Measurements from ENCODE around the gene BBS1.

Gene BBS1

DNA sequence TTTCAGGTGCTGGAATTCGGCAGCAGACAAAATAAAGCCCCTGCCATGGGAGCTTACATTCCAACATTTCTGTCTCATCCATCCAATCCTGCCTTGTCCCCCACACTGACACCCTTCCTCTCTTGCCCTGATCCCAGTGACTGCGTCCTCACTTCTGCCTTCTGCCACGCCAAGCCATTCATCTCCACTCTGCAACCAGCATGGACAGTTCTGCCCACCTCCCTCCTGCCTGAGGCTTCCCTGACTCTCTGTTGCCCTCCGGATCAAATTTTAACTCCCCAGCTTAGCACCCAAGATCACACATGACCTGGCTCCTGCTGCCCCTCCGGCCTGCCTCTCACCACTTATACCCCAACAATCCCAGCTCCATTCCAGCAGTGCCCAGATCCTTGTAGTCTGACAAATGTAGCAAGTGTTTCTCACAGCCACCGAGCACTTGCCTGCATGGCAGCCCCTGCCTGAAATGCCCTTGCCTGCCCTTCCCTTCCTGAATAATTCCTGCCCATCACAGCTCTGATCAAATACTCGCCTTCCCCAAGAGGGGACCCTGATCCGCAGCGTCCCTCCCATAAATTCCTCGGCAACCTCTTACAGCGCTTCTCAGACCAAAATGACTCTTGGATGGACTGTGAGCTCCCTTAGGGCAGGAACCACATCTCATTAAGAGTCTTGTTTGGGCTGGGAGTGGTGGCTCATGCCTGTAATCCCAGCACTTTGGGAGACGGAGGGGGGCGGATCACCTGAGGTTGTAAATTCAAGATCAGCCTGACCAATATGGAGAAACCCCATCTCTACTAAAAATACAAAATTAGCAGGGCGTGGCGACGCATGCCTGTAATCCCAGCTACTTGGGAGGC, 38.6 kb downstream of the BBS1 start:
- Histone ChIP-seq H3K27ac (ENCODE audit: low read depth, low read length) (no peak overlapping the region), H3K4me1 (ENCODE audit: control insufficient read depth in 1 of 2, insufficient read depth in 2 of 2, low read length in 2 of 2) (peaks cover 0 to 13% of the 10 kb centered on the region in 2 donors)

DNA sequence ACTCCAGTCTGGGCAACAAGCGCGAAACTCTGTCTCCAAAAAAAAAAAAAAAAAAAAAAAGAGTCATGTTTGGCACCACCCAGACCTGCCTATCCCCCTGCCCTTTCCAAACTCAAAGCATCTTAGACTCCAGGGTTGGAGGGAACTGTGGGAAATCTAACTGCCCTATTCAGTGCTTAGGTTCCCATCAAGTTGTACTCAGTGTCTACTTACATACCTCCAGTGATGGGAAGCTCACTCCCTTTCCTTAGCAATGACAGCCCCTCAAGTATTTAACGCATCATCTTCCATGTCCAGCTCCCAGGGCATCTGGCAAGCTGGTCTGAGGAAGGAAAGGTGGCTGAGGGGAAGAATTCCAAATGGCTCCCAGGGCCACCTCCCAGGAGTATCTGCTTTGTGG, 39.3 kb downstream of the BBS1 start:
- no peak overlapping the region for H3K27ac ChIP-seq (ENCODE audit: low read depth, low read length)
- no peaks in the 10 kb centered on the region for H3K9me3 ChIP-seq (ENCODE audit: control insufficient read depth in 1 of 2, low read length in 2 of 2)
- no peak overlapping the region for H3K4me3 ChIP-seq (ENCODE audit: low read depth in 1 of 2, low read length in 2 of 2)
- peaks cover 0 to 8% of the 10 kb centered on the region in 2 donors for H3K4me1 ChIP-seq (ENCODE audit: control insufficient read depth in 1 of 2, insufficient read depth in 2 of 2, low read length in 2 of 2)
- no peaks in the 10 kb centered on the region for H3K27me3 ChIP-seq (ENCODE audit: control insufficient read depth in 1 of 2, insufficient read depth in 2 of 2, low read length in 2 of 2)
- H3K36me3 ChIP-seq (ENCODE audit: control insufficient read depth in 1 of 2, insufficient read depth in 2 of 2, low read length in 2 of 2): no peaks in the 10 kb centered on the region
- H3K9ac ChIP-seq (ENCODE audit: low read depth in 1 of 2, low read length in 2 of 2): no peak overlapping the region

More for the DNA sequence above, 38.6 kb downstream of the BBS1 start:
- Histone ChIP-seq H3K27me3 (ENCODE audit: control insufficient read depth in 1 of 2, insufficient read depth in 2 of 2, low read length in 2 of 2) (no peaks in the 10 kb centered on the region), H3K9ac (ENCODE audit: low read depth in 1 of 2, low read length in 2 of 2) (no peak overlapping the region), H3K9me3 (ENCODE audit: control insufficient read depth in 1 of 2, low read length in 2 of 2) (no peaks in the 10 kb centered on the region), H3K36me3 (ENCODE audit: control insufficient read depth in 1 of 2, insufficient read depth in 2 of 2, low read length in 2 of 2) (no peaks in the 10 kb centered on the region), H3K4me3 (ENCODE audit: low read depth in 1 of 2, low read length in 2 of 2) (no peak overlapping the region)

DNA sequence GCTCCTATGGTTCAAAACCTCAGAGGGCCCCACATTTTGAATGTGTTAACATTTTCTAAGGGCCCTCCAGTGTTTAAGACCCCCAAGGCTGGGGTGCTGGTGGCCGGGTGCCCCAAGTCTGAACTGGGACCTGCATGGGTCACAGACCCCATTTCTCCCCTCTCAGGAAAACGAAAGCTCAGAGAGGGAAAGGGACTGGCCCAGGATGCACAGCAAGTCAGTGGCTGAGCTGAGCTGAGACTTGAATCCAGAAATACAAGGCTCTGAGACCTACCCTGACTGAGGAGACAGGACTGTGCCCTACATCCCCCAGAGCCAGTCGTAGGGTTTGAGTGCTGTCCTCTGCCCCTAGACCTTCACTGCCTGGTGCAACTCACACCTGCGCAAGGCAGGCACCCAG, 40.5 kb downstream of the BBS1 start:
- Histone ChIP-seq H3K9me3 (ENCODE audit: control insufficient read depth in 1 of 2, low read length in 2 of 2) (no peaks in the 10 kb centered on the region), H3K4me3 (ENCODE audit: low read depth in 1 of 2, low read length in 2 of 2) (no peak overlapping the region), H3K36me3 (ENCODE audit: control insufficient read depth in 1 of 2, insufficient read depth in 2 of 2, low read length in 2 of 2) (no peaks in the 10 kb centered on the region), H3K27me3 (ENCODE audit: control insufficient read depth in 1 of 2, insufficient read depth in 2 of 2, low read length in 2 of 2) (no peaks in the 10 kb centered on the region), H3K9ac (ENCODE audit: low read depth in 1 of 2, low read length in 2 of 2) (no peak overlapping the region), H3K4me1 (ENCODE audit: control insufficient read depth in 1 of 2, insufficient read depth in 2 of 2, low read length in 2 of 2) (no peaks in the 10 kb centered on the region), H3K27ac (ENCODE audit: low read depth, low read length) (no peak overlapping the region)

GRCh38 chr11:66554602-66555001, 44.2 kb downstream of the BBS1 start:
- no peak overlapping the region for H3K4me3 ChIP-seq (ENCODE audit: low read depth in 1 of 2, low read length in 2 of 2)
- no peak overlapping the region for H3K9ac ChIP-seq (ENCODE audit: low read depth in 1 of 2, low read length in 2 of 2)
- no peaks in the 10 kb centered on the region for H3K9me3 ChIP-seq (ENCODE audit: control insufficient read depth in 1 of 2, low read length in 2 of 2)
- H3K27ac ChIP-seq (ENCODE audit: low read depth, low read length): no peak overlapping the region
- peaks cover 0 to 4% of the 10 kb centered on the region in 2 donors for H3K4me1 ChIP-seq (ENCODE audit: control insufficient read depth in 1 of 2, insufficient read depth in 2 of 2, low read length in 2 of 2)
- H3K27me3 ChIP-seq (ENCODE audit: control insufficient read depth in 1 of 2, insufficient read depth in 2 of 2, low read length in 2 of 2): peaks cover 3 to 11% of the 10 kb centered on the region in 2 donors
- H3K36me3 ChIP-seq (ENCODE audit: control insufficient read depth in 1 of 2, insufficient read depth in 2 of 2, low read length in 2 of 2): no peaks in the 10 kb centered on the region

DNA sequence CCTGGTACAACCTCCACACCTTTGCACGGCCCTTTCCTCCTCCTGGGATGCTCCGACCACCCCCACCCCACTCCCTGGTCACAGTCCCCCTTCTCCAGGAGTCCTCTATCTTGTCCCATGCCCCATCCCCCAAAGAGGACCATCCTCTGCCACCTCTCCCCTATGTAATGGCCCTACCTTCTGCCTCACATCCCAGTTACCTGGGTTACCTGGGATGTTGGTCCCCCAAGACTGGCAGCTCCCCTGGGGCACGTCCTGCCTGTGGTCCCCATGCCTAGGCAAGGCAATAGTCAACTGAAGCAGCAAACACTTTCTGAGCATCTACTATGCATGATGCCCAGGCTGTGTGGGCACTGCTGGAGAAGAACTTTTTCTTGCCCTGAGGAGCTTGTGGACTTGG, 45.0 kb downstream of the BBS1 start:
- Histone ChIP-seq H3K4me1 (ENCODE audit: control insufficient read depth in 1 of 2, insufficient read depth in 2 of 2, low read length in 2 of 2) (peaks cover 0 to 4% of the 10 kb centered on the region in 2 donors), H3K27ac (ENCODE audit: low read depth, low read length) (no peak overlapping the region), H3K27me3 (ENCODE audit: control insufficient read depth in 1 of 2, insufficient read depth in 2 of 2, low read length in 2 of 2) (peaks cover 3 to 11% of the 10 kb centered on the region in 2 donors), H3K36me3 (ENCODE audit: control insufficient read depth in 1 of 2, insufficient read depth in 2 of 2, low read length in 2 of 2) (no peaks in the 10 kb centered on the region), H3K9me3 (ENCODE audit: control insufficient read depth in 1 of 2, low read length in 2 of 2) (no peaks in the 10 kb centered on the region), H3K4me3 (ENCODE audit: low read depth in 1 of 2, low read length in 2 of 2) (no peak overlapping the region), H3K9ac (ENCODE audit: low read depth in 1 of 2, low read length in 2 of 2) (no peak overlapping the region)

- peaks cover 0 to 4% of the 10 kb centered on the region in 2 donors for H3K4me1 ChIP-seq (ENCODE audit: control insufficient read depth in 1 of 2, insufficient read depth in 2 of 2, low read length in 2 of 2)
- no peak overlapping the region for H3K9ac ChIP-seq (ENCODE audit: low read depth in 1 of 2, low read length in 2 of 2)
- no peak overlapping the region for H3K4me3 ChIP-seq (ENCODE audit: low read depth in 1 of 2, low read length in 2 of 2)
- H3K27me3 ChIP-seq (ENCODE audit: control insufficient read depth in 1 of 2, insufficient read depth in 2 of 2, low read length in 2 of 2): peaks cover 3 to 11% of the 10 kb centered on the region in 2 donors
- no peaks in the 10 kb centered on the region for H3K36me3 ChIP-seq (ENCODE audit: control insufficient read depth in 1 of 2, insufficient read depth in 2 of 2, low read length in 2 of 2)
- H3K9me3 ChIP-seq (ENCODE audit: control insufficient read depth in 1 of 2, low read length in 2 of 2): no peaks in the 10 kb centered on the region
- no peak overlapping the region for H3K27ac ChIP-seq (ENCODE audit: low read depth, low read length)
Observed at GRCh38 chr11:66556086-66556485, 45.7 kb downstream of the BBS1 start.

DNA sequence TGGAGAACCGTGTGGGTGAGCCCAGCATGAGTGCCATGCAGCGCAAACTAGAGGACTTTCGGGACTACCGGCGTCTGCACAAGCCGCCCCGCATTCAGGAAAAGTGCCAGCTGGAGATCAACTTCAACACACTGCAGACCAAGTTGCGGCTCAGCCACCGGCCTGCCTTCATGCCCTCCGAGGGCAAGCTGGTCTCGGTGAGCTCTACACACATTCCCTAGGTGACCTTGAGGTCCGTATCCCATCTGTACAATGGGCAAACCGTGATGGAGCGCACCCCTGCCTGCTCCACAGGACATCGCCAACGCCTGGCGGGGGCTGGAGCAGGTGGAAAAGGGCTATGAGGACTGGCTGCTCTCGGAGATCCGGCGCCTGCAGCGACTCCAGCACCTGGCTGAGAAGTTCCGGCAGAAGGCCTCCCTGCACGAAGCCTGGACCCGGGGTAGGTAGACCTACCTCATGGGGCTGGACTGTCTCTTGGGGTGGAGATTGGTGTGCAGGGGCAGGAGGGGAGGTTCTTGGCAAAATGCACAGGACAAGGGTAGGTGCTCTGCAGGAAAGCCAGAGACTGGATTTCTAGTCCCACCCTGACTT, 47.4 kb downstream of the BBS1 start:
- H3K9me3 ChIP-seq (ENCODE audit: control insufficient read depth in 1 of 2, low read length in 2 of 2): no peaks in the 10 kb centered on the region
- no peak overlapping the region for H3K4me3 ChIP-seq (ENCODE audit: low read depth in 1 of 2, low read length in 2 of 2)
- H3K9ac ChIP-seq (ENCODE audit: low read depth in 1 of 2, low read length in 2 of 2): no peak overlapping the region
- H3K27me3 ChIP-seq (ENCODE audit: control insufficient read depth in 1 of 2, insufficient read depth in 2 of 2, low read length in 2 of 2): peaks cover 3 to 11% of the 10 kb centered on the region in 2 donors
- H3K36me3 ChIP-seq (ENCODE audit: control insufficient read depth in 1 of 2, insufficient read depth in 2 of 2, low read length in 2 of 2): no peaks in the 10 kb centered on the region
- H3K27ac ChIP-seq (ENCODE audit: low read depth, low read length): no peak overlapping the region
- H3K4me1 ChIP-seq (ENCODE audit: control insufficient read depth in 1 of 2, insufficient read depth in 2 of 2, low read length in 2 of 2): peaks cover 0 to 4% of the 10 kb centered on the region in 2 donors

DNA sequence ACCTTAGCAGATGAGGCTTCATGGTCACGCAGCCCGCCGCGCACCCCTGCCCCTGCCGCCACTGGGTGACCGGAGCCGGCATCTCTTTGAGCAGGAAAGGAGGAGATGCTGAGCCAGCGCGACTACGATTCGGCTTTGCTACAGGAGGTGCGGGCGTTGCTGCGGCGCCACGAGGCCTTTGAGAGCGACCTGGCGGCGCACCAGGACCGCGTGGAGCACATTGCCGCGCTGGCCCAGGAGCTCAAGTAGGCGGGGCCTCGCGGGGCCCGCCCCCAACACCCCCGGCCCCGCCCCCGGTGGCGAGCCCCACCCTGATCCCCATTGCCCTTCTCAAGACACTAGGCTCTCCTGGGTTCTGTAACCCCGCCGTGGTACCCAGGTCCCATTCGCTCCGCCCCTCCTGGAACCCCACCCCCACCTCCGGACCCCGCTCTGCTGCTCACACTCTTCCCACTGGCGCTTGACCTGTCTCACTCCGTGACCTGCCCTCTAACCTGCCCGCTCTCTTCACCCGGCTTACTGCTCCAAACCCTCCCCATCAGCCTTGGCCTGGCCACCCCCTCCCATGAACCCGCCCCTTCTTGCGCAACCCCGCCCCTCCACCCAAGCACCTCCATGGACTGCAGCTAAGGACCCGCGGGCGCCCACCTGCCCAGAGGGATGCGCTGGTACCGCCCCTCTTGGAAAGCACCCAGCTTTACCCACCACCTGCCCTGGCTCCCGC, 48.9 kb downstream of the BBS1 start:
- Histone ChIP-seq H3K27me3 (ENCODE audit: control insufficient read depth in 1 of 2, insufficient read depth in 2 of 2, low read length in 2 of 2) (peaks cover 3 to 11% of the 10 kb centered on the region in 2 donors), H3K4me3 (ENCODE audit: low read depth in 1 of 2, low read length in 2 of 2) (peak overlapping the region in 1 of 2 donors; percentile 8), H3K27ac (ENCODE audit: low read depth, low read length) (no peak overlapping the region), H3K36me3 (ENCODE audit: control insufficient read depth in 1 of 2, insufficient read depth in 2 of 2, low read length in 2 of 2) (no peaks in the 10 kb centered on the region), H3K4me1 (ENCODE audit: control insufficient read depth in 1 of 2, insufficient read depth in 2 of 2, low read length in 2 of 2) (peaks cover 0 to 4% of the 10 kb centered on the region in 2 donors), H3K9ac (ENCODE audit: low read depth in 1 of 2, low read length in 2 of 2) (no peak overlapping the region), H3K9me3 (ENCODE audit: control insufficient read depth in 1 of 2, low read length in 2 of 2) (no peaks in the 10 kb centered on the region)

- no peak overlapping the region for H3K9ac ChIP-seq (ENCODE audit: low read depth in 1 of 2, low read length in 2 of 2)
- H3K27me3 ChIP-seq (ENCODE audit: control insufficient read depth in 1 of 2, insufficient read depth in 2 of 2, low read length in 2 of 2): peaks cover 3 to 11% of the 10 kb centered on the region in 2 donors
- H3K9me3 ChIP-seq (ENCODE audit: control insufficient read depth in 1 of 2, low read length in 2 of 2): no peaks in the 10 kb centered on the region
- H3K4me3 ChIP-seq (ENCODE audit: low read depth in 1 of 2, low read length in 2 of 2): no peak overlapping the region
- no peak overlapping the region for H3K27ac ChIP-seq (ENCODE audit: low read depth, low read length)
- peaks cover 0 to 4% of the 10 kb centered on the region in 2 donors for H3K4me1 ChIP-seq (ENCODE audit: control insufficient read depth in 1 of 2, insufficient read depth in 2 of 2, low read length in 2 of 2)
- no peaks in the 10 kb centered on the region for H3K36me3 ChIP-seq (ENCODE audit: control insufficient read depth in 1 of 2, insufficient read depth in 2 of 2, low read length in 2 of 2)
Observed at GRCh38 chr11:66559866-66560676, 49.6 kb downstream of the BBS1 start.

All from duodenal mucosa (tissue), 2 donors.